ENCODE data around the gene ANKAR.
"Not testable (repeated sequence)": the region's sequence is repeated elsewhere in the genome, so short reads cannot be mapped to it uniquely, and the experiment has no call there.

The ANKAR gene, protein sequence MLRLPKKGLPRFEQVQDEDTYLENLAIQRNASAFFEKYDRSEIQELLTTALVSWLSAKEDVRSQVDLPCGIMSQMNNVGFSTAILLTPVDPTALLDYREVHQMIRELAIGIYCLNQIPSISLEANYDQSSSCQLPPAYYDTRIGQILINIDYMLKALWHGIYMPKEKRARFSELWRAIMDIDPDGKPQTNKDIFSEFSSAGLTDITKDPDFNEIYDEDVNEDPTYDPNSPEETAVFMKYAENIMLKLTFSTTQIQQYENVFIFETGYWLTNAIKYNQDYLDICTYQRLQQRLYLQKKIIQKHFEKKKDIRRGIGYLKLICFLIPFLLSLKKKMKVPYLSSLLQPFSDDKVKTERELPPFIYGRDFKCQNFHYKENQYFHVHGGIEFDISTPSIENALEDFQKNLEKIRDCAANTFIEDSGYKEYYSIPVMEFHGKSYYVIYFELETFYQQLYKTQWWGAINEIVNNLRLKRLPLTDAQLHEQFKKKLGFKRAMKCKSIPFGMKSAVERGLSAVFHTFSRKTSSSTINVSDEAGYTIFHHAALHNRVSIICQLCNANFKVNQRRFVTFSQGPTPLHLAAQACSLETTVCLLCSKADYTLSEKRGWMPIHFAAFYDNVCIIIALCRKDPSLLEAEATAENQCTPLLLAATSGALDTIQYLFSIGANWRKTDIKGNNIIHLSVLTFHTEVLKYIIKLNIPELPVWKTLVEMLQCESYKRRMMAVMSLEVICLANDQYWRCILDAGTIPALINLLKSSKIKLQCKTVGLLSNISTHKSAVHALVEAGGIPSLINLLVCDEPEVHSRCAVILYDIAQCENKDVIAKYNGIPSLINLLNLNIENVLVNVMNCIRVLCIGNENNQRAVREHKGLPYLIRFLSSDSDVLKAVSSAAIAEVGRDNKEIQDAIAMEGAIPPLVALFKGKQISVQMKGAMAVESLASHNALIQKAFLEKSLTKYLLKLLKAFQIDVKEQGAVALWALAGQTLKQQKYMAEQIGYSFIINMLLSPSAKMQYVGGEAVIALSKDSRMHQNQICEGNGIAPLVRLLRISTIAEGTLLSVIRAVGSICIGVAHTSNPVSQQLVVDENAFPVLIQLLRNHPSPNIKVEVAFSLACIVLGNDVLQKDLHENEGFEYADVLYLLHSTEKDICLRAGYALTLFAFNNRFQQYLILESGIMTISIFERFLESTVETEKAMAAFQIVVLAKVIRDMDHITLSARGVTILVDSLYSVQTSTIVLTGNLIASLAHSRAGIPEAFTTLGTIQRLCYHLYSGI (N-terminal part only)

DNA sequence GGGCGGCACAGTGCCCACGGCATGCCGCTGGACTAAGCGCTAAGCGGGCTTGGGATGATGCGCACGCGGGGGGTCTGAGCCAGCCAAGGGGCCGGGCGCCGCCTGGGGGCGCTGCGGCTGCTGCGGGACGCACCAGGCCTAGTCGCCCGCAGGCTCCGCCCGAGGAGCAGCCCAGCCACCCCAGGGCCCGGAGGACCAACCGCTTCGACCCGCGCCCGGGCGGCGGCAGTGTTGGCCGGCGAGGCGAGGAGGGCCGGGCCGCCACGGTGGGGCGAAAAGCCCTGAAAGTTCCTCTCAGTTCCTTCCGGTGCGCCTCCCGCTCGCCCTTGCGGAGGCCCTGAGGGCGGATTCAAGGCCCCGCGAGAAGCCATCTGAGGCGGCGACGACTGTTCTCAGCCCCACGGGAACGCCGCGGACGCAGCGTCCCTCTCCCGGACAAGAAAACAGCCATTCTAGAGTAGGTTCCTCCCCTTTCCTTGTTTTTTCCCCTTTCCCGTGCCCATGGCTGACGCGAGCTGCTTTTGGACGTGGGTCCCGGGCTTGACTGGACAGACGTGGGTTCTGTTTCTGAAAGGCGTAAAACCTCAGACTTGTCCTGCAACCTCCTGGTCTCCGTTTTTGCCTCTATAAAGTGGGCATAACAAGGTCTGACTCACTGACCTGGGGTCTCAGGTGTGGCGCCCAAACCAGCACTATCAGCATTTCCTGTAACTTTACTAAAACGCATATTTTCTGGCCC is at the start of gene ANKAR:
TSS of gene ANKAR (plus strand) at position 297 of the 739 bp plus-strand sequence. CDS start 1,821 bp downstream, outside the sequence.
- DNase-seq (ENCODE audit: low spot score), result peak; percentile 82

DNA sequence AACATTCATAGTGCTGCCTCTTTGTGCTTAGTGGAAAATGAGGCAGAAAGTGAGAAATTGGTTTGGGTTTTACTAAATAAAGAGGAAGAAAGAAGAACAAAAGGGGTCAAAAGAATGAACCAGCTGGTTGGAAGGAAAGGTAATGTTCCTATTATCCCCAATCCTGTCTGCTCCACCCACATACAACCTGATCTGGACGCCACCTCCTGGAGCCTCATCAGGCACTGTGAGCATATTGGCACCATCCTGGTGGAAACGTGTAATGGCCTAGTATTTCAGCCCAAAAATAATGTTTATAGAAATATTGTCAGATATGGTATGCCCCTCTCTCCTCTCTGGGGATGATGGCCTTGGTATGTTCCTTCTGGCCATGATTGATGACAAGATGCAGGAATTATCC is 48.8 kb upstream of the ANKAR start:
- DNase-seq (ENCODE audit: low spot score), result no peak

DNA sequence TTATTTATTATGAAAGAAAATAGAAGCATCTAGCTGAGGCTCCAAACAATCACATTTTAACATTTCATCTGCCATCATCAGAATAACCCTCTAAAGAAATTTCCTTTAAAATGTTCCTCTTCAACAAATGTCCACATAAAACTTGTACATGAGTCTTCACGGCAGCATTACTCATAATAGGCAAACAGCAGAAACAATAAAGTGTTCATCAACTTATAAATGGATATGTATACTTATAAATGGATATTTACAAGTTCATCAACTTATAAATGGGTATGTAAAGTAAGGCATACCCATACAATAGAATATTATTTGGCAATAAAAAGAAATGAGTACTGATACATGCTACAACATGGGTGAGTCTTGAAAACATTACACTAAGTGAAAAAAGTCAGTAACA is 46.7 kb upstream of the ANKAR start:
- no peak for DNase-seq (ENCODE audit: low spot score)

DNA sequence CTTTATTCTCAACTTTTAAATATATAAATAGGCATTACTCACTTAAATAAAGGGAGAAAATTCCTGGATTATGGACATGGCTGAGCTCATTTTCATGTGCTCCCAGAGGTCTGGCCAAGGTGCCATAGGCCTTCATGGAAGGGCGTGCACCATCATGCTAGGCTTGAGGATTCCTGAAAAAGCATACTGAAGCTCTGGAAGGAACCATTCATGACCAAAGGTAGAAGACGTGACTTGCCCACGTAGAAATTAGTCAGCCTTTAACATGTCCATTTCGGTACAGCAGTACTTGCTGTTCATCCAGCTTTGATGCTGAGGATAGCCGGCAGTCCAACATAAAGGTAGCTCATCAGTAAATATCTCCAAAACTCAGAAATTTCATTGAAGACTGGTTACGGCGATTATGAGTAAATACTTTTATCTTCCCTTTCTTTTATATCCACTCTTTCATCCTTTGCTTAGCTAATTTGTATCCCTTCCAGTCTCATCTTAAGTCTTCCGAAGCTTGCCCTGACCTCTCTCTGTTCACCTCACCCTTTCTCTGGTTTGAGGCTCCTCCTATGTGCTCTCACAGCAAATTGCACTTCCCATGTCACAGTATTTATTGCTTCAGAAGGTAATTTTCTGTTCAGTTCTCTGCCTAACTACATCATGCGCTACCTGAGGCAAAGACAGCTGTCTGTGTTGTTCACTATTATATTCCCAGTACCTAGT is 45.5 kb upstream of the ANKAR start:
- no peak for DNase-seq (ENCODE audit: low spot score)

DNA sequence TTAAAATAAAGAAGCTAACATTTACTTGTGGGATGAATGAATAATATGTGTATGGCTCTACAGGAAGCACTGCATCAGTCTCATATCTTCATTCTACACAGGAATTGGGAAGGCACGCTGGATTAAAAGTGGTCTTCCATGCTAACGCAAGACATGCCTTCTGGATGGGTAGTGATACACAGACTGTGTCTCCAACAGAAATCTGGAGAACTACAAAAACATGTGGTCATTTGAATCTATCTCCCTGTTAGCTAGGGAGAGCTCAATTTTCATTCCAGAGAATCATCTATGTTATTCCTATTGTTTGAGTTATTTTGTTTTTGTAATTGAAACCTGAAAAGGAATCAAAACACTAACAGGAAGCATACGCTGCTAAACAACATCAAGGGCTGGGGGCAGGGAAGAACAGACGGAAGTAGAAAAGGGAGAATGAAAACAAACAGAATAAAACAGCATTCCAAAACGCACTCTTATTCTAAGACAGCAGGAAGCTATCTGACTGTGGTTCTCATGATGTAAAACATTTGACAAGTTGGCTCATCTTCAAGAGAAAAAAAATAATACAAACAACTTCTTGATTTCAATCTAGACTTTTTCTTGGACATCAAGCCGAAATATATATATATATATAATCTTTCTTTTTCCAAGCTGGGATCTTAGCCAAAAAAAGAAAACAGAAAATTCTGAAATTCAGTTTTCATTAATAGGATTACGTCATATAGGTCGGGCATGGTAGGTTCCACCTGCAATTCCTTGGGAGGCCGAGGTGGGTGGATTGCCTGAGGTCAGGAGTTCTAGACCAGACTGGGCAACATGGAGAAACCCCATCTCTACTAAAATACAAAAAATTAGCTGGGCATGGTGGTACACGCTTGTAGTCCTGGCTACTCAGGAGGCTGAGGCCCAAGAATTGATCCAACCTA is 44.7 kb upstream of the ANKAR start:
- no peak for DNase-seq (ENCODE audit: low spot score)

DNA sequence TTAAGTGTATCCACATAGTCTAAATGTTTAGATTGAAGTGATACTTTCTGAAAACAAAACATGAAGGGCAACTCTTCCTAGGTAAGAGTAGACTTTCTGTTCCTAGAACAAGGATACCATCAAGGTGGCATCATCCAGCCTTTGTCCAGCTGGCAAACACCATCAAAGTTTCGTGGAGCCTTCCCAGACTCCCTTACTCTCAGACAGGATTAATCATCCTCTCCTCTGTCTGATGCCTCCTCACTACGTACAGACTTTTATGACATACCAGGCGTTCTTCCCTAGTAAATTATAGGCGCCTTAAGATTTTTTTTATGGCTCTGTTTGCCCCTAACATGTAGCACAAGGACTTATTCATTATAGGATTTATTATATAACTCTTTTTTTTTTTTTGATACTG is 42.6 kb upstream of the ANKAR start:
- DNase-seq (ENCODE audit: low spot score), result no peak

DNA sequence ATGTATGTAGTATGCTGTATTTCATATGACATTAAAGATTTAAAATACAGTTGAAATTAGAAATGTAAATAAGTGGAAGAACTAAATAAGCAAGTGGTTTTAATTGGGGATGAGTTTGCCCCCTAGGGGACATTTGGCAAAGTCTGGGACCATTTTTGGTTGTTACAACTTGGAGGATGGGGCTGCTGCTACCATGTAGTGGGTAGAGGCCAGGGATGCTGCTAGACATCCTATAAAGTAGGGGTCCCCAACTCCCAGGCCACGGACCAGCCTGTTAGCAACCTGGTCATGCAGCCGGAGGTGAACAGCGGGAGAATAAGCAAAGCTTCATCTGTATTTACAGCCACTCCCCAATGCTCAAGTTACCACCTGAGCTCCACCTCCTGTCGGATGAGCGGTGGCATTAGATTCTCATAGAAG is 41.1 kb upstream of the ANKAR start:
- DNase-seq (ENCODE audit: low spot score), result no peak

DNA sequence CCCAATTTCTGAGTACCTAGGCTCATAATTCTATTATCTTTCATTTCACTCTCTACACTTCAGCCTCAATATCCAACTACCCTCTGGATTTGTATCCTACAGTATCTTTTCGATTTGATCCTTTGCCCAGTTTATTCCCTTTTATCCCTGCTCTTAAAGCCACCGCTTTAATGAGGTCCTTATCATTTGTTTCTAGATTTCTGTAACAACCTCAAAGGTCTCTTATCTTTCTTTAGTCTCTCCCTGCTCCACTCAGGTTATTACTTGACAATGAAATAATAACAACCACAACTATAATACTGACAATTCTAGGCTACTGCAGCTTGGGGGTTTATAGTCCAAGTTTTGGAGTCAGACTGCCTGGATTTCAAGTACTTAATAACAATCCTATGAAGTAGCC is 39.1 kb upstream of the ANKAR start:
- DNase-seq (ENCODE audit: low spot score), result no peak

DNA sequence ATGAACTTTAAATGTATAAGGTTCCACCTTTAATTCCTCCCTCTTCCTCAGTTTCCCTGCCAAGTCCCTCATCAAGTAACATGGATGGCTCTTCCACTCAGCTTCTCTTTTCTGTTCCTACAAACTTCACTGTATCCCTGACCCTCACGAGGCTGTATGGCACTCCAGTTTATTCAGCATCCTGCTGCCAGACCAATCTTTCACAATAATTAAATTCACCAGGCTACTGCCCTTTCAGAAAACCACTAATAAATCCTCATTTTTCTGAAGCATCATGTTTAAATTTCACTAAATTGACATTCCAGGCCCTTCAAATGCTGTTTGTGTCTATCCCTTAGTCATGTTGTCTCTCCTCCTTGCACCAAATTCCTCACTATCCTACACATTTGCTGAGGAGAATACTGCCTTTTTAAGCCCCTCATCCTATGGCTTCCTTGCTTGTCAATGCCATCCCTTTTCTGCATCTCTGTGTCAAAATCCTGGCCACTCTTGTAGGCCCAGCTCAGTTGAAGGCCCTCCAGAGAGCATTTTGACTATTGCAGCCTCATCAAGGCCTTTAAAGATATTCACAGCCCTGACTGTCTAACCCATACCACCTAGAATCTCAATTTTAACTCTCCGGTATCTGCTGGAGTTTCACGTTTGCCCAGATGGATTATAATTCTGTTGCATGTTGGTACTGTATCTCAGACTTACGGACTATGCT is 36.0 kb upstream of the ANKAR start:
- no peak for DNase-seq (ENCODE audit: low spot score)

DNA sequence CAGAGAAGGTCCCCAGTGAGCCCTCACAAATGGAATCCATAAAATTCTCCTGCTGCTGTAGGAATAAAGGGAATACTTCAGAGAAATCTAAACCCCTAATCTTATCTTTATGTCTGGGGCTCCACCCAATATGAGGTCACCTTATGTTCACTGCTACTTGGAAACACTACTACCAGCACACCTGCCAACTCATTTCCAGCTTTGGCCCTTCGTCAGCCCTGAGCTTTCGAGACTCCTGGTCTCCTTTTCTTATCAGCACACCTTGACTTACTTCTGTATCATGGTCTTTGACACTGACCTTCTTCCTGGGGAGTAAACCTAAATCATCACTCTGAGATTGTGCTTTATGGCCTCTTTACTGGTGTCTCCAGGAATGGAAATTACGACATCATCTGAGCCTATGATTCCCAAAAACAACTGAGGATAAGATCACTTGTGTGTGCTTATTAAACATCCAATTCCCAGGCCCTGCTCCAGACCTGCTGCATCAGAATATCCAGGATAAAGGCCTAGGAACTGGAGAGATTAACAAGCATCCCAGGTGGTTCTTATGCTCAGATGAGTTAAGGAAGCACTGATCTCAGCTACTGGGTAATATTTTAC is 35.4 kb upstream of the ANKAR start:
- no peak for DNase-seq (ENCODE audit: low spot score)

DNA sequence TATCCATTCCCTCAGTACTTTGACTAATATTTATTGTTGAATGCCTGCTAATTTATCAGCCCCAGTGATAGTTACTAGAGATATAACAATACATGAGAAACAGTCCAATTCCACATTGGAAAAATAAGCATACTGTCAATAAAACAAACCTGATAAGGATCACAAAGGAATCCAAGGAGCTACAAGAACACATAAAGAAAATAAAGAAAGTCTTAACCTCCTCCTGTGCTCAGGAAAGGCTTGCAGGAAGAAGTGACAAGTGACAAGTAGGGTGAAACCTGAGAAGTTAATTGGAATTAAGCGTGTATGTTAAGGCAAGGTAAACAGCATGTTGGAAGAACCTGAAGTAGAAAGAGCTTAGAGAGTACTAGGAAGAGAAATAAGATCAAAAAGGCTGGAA is 33.5 kb upstream of the ANKAR start:
- DNase-seq (ENCODE audit: low spot score), result no peak

DNA sequence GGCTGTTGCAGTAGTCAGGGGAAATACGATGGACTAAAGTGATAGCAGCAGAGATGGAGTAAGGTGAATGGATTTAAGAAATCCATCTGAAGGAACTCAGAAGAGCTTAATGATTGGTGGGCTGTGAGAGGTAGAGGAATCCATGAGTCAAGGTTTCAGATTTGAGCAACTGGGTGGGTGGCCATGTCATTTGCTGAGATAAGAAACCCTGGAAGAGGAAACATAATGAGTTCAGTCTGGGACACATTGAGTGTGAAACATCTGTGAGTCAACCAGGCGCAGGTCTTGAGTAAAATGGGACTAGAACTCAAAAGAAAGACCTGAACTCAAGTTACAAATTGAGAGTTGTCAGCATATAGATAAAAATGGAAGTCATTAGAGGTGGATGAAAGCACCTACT is 32.9 kb upstream of the ANKAR start:
- no peak for DNase-seq (ENCODE audit: low spot score)

DNA sequence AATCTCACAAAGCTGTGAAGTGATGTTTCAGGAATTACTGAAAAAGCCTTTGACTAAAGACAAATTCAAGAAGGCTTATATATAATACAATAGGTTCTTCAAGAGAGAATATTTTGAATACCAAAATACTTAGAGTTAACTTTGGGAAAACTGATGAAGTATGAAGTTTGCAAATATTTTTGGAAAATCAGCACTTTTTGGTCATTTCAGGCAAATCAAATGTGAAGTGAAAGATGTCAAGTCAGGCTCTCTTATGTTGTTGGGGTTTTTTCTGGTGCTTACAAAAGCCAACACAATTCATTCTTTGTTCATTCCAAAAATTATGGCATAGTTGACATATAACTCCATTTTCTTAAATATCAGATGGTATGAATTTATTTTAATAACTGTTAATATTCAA is 27.9 kb upstream of the ANKAR start:
- DNase-seq (ENCODE audit: low spot score), result no peak

DNA sequence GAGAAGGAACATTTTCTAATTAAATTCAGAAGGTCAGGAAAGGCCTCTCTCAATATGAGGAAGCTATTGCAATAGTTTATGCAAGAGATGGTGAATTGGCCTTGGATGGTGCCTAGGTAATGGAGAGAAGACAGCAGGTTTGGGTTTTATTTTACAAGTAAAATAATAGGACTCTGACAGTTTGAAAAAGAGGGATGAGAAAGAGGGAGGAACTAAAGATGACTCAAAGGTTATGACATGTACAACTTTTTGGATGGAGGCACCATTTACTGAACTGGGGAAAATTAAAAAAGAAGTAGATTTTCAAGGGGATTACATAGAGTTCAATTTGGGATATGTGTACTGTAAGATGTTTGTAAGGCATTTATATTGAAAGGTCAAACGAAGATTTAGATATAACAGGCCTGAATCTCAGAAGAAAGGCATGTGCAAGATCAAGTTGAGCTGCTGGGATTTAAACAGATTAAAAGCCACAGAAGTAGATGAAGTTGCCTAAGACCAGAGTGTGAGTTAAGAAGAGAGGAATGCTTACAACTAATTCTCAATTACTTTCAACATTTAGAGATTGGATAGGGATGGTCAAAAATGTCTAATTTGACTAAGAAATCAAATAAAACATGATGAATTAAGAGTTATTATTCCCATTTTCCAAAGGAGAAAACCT is 25.5 kb upstream of the ANKAR start:
- DNase-seq (ENCODE audit: low spot score), result no peak

DNA sequence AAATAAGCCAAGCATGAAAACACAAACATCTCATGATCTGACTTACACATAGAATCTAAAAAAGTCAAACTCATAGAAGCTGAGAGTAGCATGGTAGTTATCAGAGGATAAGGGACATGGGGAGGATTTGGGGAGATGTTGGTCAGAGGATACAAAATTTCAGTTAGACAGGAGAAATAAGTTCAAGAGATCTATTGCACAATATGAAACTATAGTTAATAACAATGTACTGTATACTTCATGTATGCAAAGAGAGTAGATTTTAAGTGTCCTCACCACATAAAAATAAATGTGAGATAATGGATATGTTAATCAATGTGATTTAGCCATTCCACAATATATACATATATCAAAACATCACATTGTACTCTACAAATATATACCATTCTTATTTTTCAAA is 23.2 kb upstream of the ANKAR start:
- DNase-seq (ENCODE audit: low spot score), result no peak

DNA sequence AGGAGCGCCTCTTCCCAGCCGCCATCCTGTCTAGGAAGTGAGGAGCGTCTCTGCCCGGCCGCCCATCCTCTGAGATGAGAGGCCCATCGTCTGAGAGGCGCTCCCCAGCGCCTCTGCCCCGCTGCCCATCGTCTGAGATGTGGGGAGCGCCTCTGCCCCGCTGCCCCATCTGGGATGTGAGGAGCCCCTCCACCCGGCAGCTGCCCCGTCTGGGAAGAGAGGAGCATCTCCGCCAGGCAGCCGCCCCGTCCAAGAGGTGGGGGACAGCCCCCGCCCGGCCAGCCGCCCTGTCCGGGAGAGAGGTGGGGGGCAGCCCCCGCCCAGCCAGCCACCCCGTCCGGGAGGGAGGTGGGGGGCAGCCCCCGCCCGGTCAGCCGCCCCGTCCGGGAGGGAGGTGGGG is 21.0 kb upstream of the ANKAR start:
- not testable (repeated sequence) for DNase-seq (ENCODE audit: low spot score)

DNA sequence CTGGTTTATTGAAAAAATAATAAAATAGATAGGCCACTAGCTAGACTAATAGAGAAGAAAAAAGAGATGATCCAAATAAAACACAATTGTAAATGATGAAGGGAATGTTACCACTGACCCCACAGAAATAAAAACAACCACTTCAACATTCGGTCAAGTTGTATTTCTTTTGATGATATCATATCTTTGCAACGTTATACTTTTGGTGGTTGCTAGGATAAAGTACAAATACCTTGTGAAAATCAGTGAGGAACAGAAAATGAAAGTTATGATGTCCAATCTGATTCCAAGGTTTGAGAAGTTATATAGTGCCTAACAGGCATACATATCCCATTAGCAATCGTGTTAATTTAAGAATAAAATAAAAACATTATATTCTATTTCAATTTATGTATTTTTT is 19.8 kb upstream of the ANKAR start:
- no peak for DNase-seq (ENCODE audit: low spot score)

DNA sequence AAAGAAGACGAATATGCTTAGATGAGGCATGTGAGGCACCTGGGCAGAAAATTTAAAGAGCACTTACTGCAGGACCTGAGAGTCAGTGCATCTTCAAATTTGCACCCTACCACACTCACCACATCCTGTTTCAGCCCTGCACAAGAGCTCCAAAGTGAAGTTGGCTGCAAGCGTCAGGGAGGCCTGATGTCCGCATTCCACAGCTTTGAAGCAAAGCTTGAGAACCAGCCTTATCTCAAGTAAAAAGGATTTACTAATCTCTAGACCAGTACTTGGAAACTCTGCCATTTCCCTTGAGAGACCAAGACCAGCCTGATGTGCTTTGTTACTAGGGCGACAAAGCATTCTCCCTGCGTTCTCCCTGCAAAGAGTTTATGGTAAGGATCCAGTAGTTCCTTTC is 16.6 kb upstream of the ANKAR start:
- no peak for DNase-seq (ENCODE audit: low spot score)

Measured in cerebellar cortex (tissue), 1 donor.